Measurements from ENCODE around the gene UBE2E3.

- TF ChIP-seq YY1 (tag by site-specific recombination; IDR thresholded peaks at IDR 0.05) (no peak), ZBTB7A (tag by site-specific recombination; IDR thresholded peaks at IDR 0.05; ENCODE audit: low read depth) (no peak), ZEB2 (tag by site-specific recombination; IDR thresholded peaks at IDR 0.05) (no peak)
Measured at GRCh38 chr2:180978903-180979748, 1.3 kb upstream of the UBE2E3 start.

All from HEK293 (cell line).